ENCODE data around the gene PLCH1. TPM values are rescaled to one million over a fixed set of nuclear protein-coding genes. Genes with fewer than 3 reads are reported as not detected.

The PLCH1 gene
- total RNA-seq, 8 experiments from 2014 or later, result 3.7 to 32.9 (median 11.2) TPM

DNA sequence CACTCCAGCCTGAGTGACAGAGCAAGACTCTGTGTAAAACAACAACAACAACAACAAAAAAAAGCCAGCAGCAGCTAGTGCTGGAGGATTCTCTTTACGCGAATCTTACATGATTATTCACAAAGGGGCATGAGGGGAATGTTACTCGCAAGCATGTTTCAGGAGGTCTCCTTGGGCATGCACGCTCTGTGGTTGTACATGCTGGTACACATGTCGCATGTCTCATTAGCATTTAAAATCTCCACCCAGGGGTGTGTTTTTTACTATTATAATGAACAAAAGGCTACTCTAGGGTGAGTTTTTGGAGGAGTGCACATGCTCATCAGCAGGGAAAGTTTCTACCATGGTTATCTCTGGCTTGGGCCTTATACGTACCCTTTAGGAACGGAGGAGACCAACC is 12.7 kb upstream of the PLCH1 start:
- no peak overlapping the region for H3K4me3 ChIP-seq
- no peak overlapping the region for H3K27ac ChIP-seq
- peak in 3 of 8 experiments; percentile 57 to 81 (median 59) for ATAC-seq (replicated peaks in 6 of 8)
- WGBS, 10 experiments, result 56 to 100% (median 98%) methylated on average over 1 to 5 of the region's 7 CpGs; no CpG with 5 or more reads in 5 of the 10 experiments
- in situ Hi-C loops (cut with MboI; ENCODE audit: low pct_unique_long_range_greater_than_20kb in 2 of 9, low sequenced_read_pairs in 9 of 9, unreplicated experiment in 9 of 9), result no loop called here
- H3K4me1 ChIP-seq (replicated peaks in 1 of 2), result peaks cover 4 to 5% of the 10 kb centered on the region in 2 donors

DNA sequence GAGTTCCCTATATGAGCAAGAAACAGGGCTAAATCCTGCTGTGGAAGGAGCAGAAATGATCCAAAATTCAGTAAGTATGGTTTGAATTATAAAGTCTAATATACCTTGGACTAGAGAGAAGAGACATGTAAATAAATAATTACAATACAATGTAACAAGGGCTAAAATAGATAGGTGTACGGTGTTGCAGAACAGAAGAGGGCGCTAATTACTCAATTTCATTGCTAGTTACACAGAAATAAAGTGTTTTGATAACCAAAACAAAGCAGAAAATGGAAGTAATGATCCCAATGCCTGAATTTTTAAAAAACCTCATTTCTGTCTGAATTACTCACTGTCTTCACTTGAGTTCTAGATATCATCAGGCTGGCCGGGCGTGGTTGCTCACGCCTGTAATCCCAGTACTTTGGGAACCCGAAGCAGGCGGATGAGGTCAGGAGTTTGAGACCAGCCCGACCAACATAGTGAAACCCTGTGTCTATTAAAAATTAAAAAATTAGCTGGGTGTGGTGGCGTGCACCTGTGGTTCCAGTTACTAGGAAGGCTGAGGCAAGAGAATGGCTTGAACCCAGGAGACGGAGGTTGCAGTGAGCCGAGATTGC is 8.3 kb upstream of the PLCH1 start:
- no peak overlapping the region for H3K27ac ChIP-seq
- WGBS, 10 experiments, result 0 to 100% (median 69%) methylated on average over 2 to 11 of the region's 11 CpGs; no CpG with 5 or more reads in 1 of the 10 experiments
- peak in 4 of 8 experiments; percentile 32 to 88 (median 71) for ATAC-seq (replicated peaks in 6 of 8)
- peaks cover 17 to 24% of the 10 kb centered on the region in 2 donors for H3K4me1 ChIP-seq (replicated peaks in 1 of 2)
- in situ Hi-C loops (cut with MboI; ENCODE audit: low pct_unique_long_range_greater_than_20kb in 2 of 9, low sequenced_read_pairs in 9 of 9, unreplicated experiment in 9 of 9), result no loop called here
- H3K4me3 ChIP-seq, result no peak overlapping the region

DNA sequence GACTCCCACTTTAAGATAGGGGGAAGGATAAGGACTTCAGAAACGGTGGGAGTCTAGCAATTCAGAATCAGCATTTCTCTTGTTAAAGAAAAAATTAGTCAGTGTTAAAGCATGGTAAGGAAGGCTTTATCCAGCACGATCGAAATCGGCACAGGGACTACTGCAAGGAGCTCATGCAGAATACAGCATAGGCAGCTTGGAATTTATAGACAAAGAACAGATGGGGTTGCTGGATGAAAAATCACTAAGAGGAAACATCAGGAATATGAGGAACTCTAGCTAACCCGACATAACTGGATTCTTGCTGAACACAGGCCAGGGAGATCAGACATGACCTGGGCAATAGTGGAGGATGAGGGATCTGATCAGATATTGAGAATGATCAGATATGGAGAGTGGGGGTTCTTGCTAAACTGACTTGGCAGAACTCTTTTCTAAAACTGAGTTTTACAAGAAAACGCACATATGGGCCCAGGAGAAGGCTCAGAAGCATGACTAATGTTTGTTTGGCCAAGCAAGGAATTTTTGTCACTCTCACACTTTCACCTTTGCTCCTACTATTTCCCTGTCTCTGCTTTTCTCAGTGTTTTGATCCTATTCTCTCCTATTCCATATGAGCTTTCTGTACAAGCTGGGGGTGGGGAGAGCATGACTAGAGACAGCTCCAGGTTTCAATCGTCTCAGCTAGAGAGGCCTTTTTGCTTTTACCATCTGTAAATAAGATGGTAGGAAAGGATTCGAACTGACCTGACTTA is 3.9 kb upstream of the PLCH1 start:
- Histone ChIP-seq H3K27ac (peak overlapping the region in 1 of 2 donors; percentile 36), H3K4me1 (replicated peaks in 1 of 2) (peaks cover 34 to 39% of the 10 kb centered on the region in 2 donors), H3K4me3 (no peak overlapping the region)
- ATAC-seq (replicated peaks in 6 of 8), result no peak
- in situ Hi-C loops (cut with MboI; ENCODE audit: low pct_unique_long_range_greater_than_20kb in 2 of 9, low sequenced_read_pairs in 9 of 9, unreplicated experiment in 9 of 9), result no loop called here
- 0 to 84% (median 45%) methylated on average over 1 to 8 of the region's 8 CpGs for WGBS, 10 experiments

DNA sequence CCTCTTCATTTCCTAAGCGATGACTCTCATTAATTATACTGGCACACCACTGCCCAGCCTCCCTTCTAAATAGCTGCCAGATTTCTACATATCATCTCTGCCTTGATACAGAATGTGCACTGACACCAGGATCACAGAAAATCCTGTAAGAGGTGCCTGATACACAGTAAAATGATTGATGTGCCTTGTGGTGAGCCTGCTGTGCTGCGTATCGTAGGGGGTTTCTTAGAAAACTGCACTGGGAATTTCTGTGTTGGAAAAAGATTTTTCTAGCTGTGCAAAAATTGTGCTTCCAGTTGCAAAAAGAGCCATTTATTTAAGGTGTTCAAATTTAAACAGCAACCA is 3.0 kb upstream of the PLCH1 start:
- in situ Hi-C loops (cut with MboI; ENCODE audit: low pct_unique_long_range_greater_than_20kb in 2 of 9, low sequenced_read_pairs in 9 of 9, unreplicated experiment in 9 of 9), result no loop called here
- 0 to 82% (median 25%) methylated on average over 2 to 3 of the region's 3 CpGs; no CpG with 5 or more reads in 3 of the 10 experiments for WGBS, 10 experiments
- Histone ChIP-seq H3K4me3 (no peak overlapping the region), H3K4me1 (replicated peaks in 1 of 2) (peaks cover 32 to 42% of the 10 kb centered on the region in 2 donors), H3K27ac (no peak overlapping the region)
- peak in 2 of 8 experiments; percentile 18 to 25 for ATAC-seq (replicated peaks in 6 of 8)

DNA sequence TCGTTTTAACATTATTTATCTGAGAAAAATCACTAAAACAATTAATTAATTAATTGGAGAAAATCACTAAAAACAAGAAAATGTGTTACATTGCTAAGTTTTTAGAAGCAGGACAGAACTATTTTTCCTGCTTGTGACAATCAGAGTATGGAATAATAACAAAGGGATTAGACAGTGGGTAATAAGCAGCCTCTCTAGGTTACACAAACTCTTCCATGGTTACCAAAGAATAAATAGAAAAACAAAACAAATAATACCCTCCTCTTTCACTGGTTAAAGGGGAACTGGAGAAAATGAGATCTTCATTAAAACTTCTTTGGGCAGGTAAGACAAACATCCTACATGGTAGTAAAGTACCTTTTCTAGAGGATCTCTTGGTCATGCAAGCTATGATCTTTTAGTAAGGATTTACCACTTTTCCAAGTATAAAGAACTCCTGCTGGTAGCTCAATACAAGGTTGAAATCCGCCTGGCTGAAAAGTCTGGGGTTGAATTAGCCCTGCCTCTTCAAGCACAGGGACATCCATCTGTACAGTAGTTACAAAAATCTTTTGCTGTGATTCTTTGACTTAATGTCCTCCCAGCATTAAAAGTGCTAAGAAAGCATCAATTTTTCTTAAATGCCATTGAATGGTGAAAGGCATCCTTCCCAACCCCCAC is 2.5 kb upstream of the PLCH1 start:
- no peak for ATAC-seq (replicated peaks in 6 of 8)
- Histone ChIP-seq H3K4me3 (no peak overlapping the region), H3K4me1 (replicated peaks in 1 of 2) (peaks cover 29 to 43% of the 10 kb centered on the region in 2 donors), H3K27ac (peak overlapping the region in 1 of 2 donors; percentile 4)
- in situ Hi-C loops (cut with MboI; ENCODE audit: low pct_unique_long_range_greater_than_20kb in 2 of 9, low sequenced_read_pairs in 9 of 9, unreplicated experiment in 9 of 9), result no loop called here
- WGBS, 10 experiments, result 0 to 57% (median 24%) methylated on average over 1 to 2 of the region's 2 CpGs

DNA sequence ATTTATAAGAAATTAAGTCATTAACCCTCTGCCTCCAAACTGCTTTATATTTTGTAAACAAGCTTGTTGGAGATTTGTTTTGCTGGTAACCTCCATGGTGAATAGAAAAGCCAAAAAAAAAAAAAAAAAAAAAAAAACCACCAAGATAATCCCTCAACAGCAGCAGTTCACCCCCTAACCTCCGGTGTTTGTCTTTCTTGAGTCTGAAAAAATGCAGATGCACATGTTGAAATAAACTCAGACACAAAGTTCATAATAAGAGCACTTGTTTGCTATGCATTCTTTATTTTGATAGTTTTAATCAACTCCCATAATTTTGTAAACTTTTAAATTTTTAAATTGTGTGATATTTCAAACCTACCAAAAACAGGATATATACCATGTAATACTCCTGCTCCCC is 1.8 kb upstream of the PLCH1 start:
- in situ Hi-C loops (cut with MboI; ENCODE audit: low pct_unique_long_range_greater_than_20kb in 2 of 9, low sequenced_read_pairs in 9 of 9, unreplicated experiment in 9 of 9), result no loop called here
- peaks cover 25 to 50% of the 10 kb centered on the region in 2 donors for H3K4me1 ChIP-seq (replicated peaks in 1 of 2)
- peak overlapping the region in 1 of 2 donors; percentile 4 for H3K27ac ChIP-seq
- WGBS, 10 experiments, result 0 to 100% (median 38%) methylated on average over 1 of the region's 1 CpG; no CpG with 5 or more reads in 5 of the 10 experiments
- no peak overlapping the region for H3K4me3 ChIP-seq
- ATAC-seq (replicated peaks in 6 of 8), result no peak

DNA sequence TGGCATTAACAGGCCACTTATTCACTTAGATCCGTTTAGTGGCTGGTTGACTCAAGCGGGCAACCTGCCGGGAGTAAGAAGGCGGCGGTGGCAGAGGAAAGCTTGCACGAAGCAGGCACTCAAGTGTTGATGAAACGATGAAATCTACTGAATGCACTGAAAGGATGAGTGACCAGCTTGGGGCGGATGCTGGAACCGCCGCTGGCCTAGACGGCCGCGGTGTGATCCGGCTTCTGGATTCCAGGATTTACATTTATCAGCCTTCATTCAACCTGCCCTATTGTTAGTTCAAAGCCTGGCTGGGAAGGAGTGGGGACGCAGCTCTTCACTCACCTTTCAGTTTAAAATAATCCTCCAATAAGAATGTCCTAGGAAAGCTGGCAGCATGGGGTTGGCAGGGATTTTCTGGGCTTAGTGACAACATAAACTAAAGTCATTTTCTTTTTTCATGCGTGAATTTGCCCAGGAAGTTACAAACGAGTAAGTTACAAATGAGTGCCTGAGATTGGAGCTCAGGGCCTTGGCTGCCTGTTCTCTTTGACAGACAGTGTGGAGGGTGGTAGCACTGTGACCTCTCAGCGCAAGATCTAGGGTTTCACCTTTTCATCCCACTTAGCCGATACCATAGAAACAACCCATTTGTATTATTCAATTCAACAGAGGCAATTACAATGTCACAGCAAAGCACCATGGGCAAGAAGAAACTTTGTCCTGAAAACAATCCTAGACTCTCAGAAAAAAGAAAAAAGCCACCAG is 1.1 kb upstream of the PLCH1 start:
- Histone ChIP-seq H3K27ac (peak overlapping the region in 1 of 2 donors; percentile 72), H3K4me1 (replicated peaks in 1 of 2) (peaks cover 29 to 57% of the 10 kb centered on the region in 2 donors), H3K4me3 (peak overlapping the region; percentile 9 to 94 (median 25))
- ATAC-seq (replicated peaks in 6 of 8), result peak in 6 of 8 experiments; percentile 8 to 52 (median 42)
- 0 to 71% (median 11%) methylated on average over 1 to 18 of the region's 19 CpGs for WGBS, 10 experiments
- in situ Hi-C loops (cut with MboI; ENCODE audit: low pct_unique_long_range_greater_than_20kb in 2 of 9, low sequenced_read_pairs in 9 of 9, unreplicated experiment in 9 of 9), result no loop called here

DNA sequence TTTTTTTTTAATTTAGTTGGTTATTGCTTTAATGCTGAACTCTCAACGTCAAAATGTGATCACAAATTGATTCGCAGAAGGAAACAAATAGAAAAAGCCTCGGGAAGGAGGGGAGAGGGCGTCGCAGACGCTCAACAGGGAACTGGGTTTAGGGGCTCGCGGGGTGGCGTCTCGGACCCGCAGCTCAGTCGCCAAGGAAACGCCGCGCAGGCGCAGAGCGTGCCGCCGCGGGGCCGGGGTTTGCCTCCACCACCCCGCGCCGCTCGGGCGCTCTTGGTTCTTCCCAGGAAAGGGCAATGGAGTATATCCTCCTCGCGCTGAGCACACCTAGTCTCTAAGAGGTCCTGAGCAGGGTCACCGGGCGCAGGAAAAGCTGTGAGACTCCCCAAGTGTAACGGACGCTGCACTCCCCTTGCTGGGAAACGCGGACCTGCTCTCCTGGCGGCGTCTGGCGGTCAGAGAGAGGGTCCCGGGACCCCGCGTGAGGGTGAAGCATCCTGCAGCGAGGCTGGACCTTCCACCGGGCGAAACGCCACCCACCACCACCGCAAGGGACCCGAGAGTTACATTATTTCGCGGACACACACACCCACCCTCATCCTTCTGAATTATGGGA is 753 bp downstream of the PLCH1 start:
- Histone ChIP-seq H3K4me1 (replicated peaks in 1 of 2) (peaks cover 33 to 59% of the 10 kb centered on the region in 2 donors), H3K27ac (peak overlapping the region; percentile 78 to 84), H3K4me3 (peak overlapping the region; percentile 66 to 100 (median 89))
- ATAC-seq (replicated peaks in 6 of 8), result peak; percentile 62 to 82 (median 72)
- 0 to 2% (median 0%) methylated on average over 1 to 20 of the region's 48 CpGs; no CpG with 5 or more reads in 3 of the 10 experiments for WGBS, 10 experiments
- in situ Hi-C loops (cut with MboI; ENCODE audit: low pct_unique_long_range_greater_than_20kb in 2 of 9, low sequenced_read_pairs in 9 of 9, unreplicated experiment in 9 of 9), result no loop called here

DNA sequence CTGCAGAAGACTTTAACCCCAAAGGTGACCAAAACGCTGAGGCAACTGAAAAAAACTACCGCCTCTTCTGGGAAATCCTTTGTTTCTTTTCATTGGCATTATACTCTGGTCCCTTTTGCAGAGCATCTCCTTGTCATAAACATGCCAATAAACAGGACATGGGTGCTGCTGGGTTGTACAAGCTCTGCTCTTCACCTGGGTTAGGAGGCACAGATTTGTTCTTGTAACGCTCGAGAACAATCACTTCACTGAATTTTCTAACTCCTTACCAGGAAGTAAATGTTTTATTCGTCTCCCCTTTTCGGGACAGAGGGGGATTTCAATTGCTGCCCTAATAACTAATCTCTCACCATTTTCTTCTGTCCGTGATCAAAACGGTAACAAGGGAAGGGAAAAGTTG is 1.3 kb downstream of the PLCH1 start:
- Histone ChIP-seq H3K4me3 (peak overlapping the region; percentile 66 to 100 (median 89)), H3K27ac (no peak overlapping the region), H3K4me1 (replicated peaks in 1 of 2) (peaks cover 32 to 54% of the 10 kb centered on the region in 2 donors)
- in situ Hi-C loops (cut with MboI; ENCODE audit: low pct_unique_long_range_greater_than_20kb in 2 of 9, low sequenced_read_pairs in 9 of 9, unreplicated experiment in 9 of 9), result no loop called here
- 0 to 27% (median 4%) methylated on average over 3 to 8 of the region's 8 CpGs; no CpG with 5 or more reads in 1 of the 10 experiments for WGBS, 10 experiments
- no peak for ATAC-seq (replicated peaks in 6 of 8)

DNA sequence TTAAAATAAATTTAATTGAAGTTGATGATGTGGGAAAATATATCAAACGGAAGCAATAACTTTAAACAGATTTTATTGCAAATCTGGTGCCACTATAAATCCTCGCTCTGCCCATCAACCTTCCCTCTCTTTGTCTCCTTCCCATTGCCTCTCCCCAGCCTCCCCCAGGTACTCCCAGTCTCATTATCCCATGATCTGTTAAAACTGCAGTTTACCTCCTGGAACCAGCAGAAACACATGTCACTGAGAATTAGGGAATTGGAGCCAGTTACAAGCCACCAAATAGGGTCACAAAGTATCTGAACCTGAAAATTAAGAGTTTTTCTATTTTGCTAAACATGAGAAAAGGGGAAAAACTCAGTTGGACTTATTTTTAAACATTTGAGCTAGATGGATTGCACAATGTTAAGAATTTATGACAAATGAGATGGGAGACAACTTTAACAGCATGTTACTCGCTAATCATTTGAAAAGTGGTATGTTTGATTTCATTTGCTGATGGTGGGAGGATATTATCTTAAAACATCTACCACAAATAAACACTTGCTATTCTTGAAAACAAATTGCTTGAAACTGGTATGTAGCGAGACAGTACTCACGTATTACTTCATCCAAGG is 2.4 kb downstream of the PLCH1 start:
- no peak overlapping the region for H3K27ac ChIP-seq
- H3K4me3 ChIP-seq, result no peak overlapping the region
- ATAC-seq (replicated peaks in 6 of 8), result no peak
- WGBS, 10 experiments, result 34 to 100% (median 84%) methylated on average over 2 to 5 of the region's 5 CpGs
- H3K4me1 ChIP-seq (replicated peaks in 1 of 2), result peaks cover 32 to 46% of the 10 kb centered on the region in 2 donors
- in situ Hi-C loops (cut with MboI; ENCODE audit: low pct_unique_long_range_greater_than_20kb in 2 of 9, low sequenced_read_pairs in 9 of 9, unreplicated experiment in 9 of 9), result no loop called here

DNA sequence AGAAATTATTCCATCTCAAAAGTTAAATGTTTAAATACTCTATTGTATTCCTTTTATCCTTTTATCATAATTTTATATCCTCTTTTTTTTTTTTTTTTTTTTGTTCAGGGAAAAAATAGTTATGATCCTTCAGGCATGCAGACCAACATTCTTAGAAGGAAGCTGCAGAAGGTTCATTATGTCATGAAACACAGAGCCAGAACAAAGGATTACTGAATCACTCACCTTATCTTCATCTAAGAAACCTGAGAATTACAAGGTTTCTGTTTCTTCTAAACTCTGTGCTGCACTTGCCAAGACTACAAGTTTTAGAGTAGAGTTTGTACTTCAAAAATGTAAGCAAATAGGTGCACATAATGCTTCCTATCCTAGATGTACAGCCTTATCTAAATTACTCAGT is 3.3 kb downstream of the PLCH1 start:
- ATAC-seq (replicated peaks in 6 of 8), result no peak
- Histone ChIP-seq H3K4me1 (replicated peaks in 1 of 2) (peaks cover 34 to 38% of the 10 kb centered on the region in 2 donors), H3K27ac (no peak overlapping the region), H3K4me3 (no peak overlapping the region)
- in situ Hi-C loops (cut with MboI; ENCODE audit: low pct_unique_long_range_greater_than_20kb in 2 of 9, low sequenced_read_pairs in 9 of 9, unreplicated experiment in 9 of 9), result no loop called here

DNA sequence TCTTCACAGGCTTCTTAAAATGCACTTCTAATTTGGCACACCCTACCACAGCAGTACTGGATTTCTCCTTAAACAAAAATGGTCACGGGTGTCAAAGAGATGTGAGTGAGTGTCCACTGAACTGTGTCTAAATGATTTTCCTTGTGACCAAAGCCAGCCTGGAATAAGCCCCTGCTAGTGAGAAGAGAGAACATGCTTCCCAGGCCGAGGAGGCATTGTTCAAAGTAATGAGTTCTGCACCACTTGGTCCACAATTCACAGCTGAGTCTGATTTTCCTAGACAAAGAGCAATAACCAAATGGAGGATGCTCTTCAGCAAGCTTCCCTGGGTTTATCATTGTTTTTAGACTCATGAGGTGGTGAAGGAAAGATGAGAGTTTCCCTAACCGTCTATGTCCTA is 3.8 kb downstream of the PLCH1 start:
- peak overlapping the region in 1 of 2 donors; percentile 8 for H3K27ac ChIP-seq

More for the DNA sequence above, 3.8 kb downstream of the PLCH1 start:
- no peak overlapping the region for H3K4me3 ChIP-seq
- 0 to 90% (median 19%) methylated on average over 1 to 3 of the region's 3 CpGs; no CpG with 5 or more reads in 1 of the 10 experiments for WGBS, 10 experiments
- peak in 2 of 8 experiments; percentile 23 to 26 for ATAC-seq (replicated peaks in 6 of 8)
- in situ Hi-C loops (cut with MboI; ENCODE audit: low pct_unique_long_range_greater_than_20kb in 2 of 9, low sequenced_read_pairs in 9 of 9, unreplicated experiment in 9 of 9), result no loop called here
- peaks cover 33 to 37% of the 10 kb centered on the region in 2 donors for H3K4me1 ChIP-seq (replicated peaks in 1 of 2)

Measured in motor neuron (in vitro differentiated cells).